ENCODE data around the gene MRFAP1. TPM values are rescaled to one million over a fixed set of nuclear protein-coding genes. Genes with fewer than 3 reads are reported as not detected.

The MRFAP1 gene
- total and polyA plus RNA-seq, 10 of the 15 experiments (the other 5 are each of a cell fraction or from before 2014, with no cell fraction given) = 18.7 to 105 (median 80.8) TPM

- CTCF ChIA-PET = no interaction called here
- no TSS peak for BruUV-seq (replicated peaks)
- Histone ChIP-seq H3K27me3 (replicated peaks in 1 of 2; ENCODE audit: control insufficient read depth in 2 of 2, insufficient read depth in 2 of 2, low read length in 1 of 2) (no peaks in the 10 kb centered on the region), H3K27ac (ENCODE audit: control insufficient read depth, insufficient read depth) (no peak overlapping the region), H2AFZ (ENCODE audit: control insufficient read depth, low read depth, low read length) (no peak overlapping the region), H3K9ac (ENCODE audit: control insufficient read depth, insufficient read depth, low read length) (no peak overlapping the region), H3K9me3 (replicated peaks; ENCODE audit: control insufficient read depth, insufficient read depth, low read length) (no peaks in the 10 kb centered on the region; the same call in 2 of the 3 replicates), H3K4me1 (ENCODE audit: control insufficient read depth, insufficient read depth, low read length) (no peaks in the 10 kb centered on the region), H3K36me3 (ENCODE audit: control insufficient read depth in 2 of 2, insufficient read depth in 2 of 2, low read length in 1 of 2) (peaks cover 5 to 6% of the 10 kb centered on the region in 2 experiments), H3K4me3 (no peak overlapping the region), H4K20me1 (ENCODE audit: control insufficient read depth, insufficient read depth) (no peaks in the 10 kb centered on the region), H3K4me2 (ENCODE audit: control insufficient read depth, insufficient read depth) (no peak overlapping the region), H3K79me2 (ENCODE audit: control insufficient read depth, insufficient read depth, low read length) (no peaks in the 10 kb centered on the region)
- 90% methylated on average over 19 of the region's 19 CpGs for WGBS (ENCODE audit: insufficient coverage, insufficient replicate concordance, low lambda C conversion rate, missing lambda C conversion rate)
- DNase-seq (ENCODE audit: low read depth, low spot score) = no peak
- POLR2A ChIA-PET = no interaction called here
- RAD21 ChIA-PET (ENCODE audit: unreplicated experiment) = no interaction called here
- no peak for ATAC-seq
- in situ Hi-C loops (cut with MboI) (no loop called here), intact Hi-C loops (cut with micrococcal nuclease; ENCODE audit: unreplicated experiment) (no loop called here)
- TF ChIP-seq SREBF1 (IDR thresholded peaks at IDR 0.05; ENCODE audit: low read length) (no peak), FOXK2 (IDR thresholded peaks at IDR 0.05) (no peak), ZZZ3 (IDR thresholded peaks at IDR 0.05; ENCODE audit: control insufficient read depth, insufficient read length, low read depth) (no peak), MXI1 (IDR thresholded peaks at IDR 0.05; ENCODE audit: low read depth, low read length) (no peak), TBL1XR1 (IDR thresholded peaks at IDR 0.05; ENCODE audit: low read depth, low read length) (no peak), BCL11A (IDR thresholded peaks at IDR 0.05; ENCODE audit: low read depth, low read length) (no peak), BMI1 (IDR thresholded peaks at IDR 0.05; ENCODE audit: borderline replicate concordance) (no peak), FOXM1 (IDR thresholded peaks at IDR 0.05; ENCODE audit: low read depth, low read length) (no peak), NFYB (IDR thresholded peaks at IDR 0.05; ENCODE audit: insufficient read depth, low read depth, low read length) (no peak), SMARCA5 (IDR thresholded peaks at IDR 0.05) (no peak), NFYA (IDR thresholded peaks at IDR 0.05; ENCODE audit: borderline replicate concordance, low read depth, low read length) (no peak), NRF1 (conservative IDR thresholded peaks at IDR 0.05; ENCODE audit: low read depth, low read length) (no peak), SUPT20H (IDR thresholded peaks at IDR 0.05; ENCODE audit: borderline replicate concordance, control insufficient read depth, low read depth, low read length) (no peak), ZNF274 (IDR thresholded peaks at IDR 0.05; ENCODE audit: insufficient read depth, insufficient read length) (no peak), MAX (IDR thresholded peaks at IDR 0.05; ENCODE audit: low read depth, low read length) (no peak)
- no peak for FAIRE-seq
- SMC1A ChIA-PET (ENCODE audit: uncharacterized antibody, unreplicated experiment) = no interaction called here
Observed at GRCh38 chr4:6618386-6619115, 21.9 kb upstream of the MRFAP1 start.

All from GM12878 (cell line).